ENCODE data around the gene HIVEP2. TPM values are rescaled to one million over a fixed set of nuclear protein-coding genes. Genes with fewer than 3 reads are reported as not detected.

Gene HIVEP2
- total and polyA plus RNA-seq, 2 donors (not counting 1 experiment from before 2014, with no cell fraction given), result 5.8 to 31.9 TPM

- no peaks in the 10 kb centered on the region for H3K36me3 ChIP-seq (replicated peaks in 1 of 2; ENCODE audit: control extremely low read depth in 1 of 2, control insufficient read depth in 1 of 2, extremely low read depth in 1 of 2, insufficient read depth in 2 of 2, low read length in 1 of 2)
- Mint-ChIP-seq H3K27me3 (no peaks in the 10 kb centered on the region), H3K4me1 (peaks cover 25% of the 10 kb centered on the region), H3K27ac (no peak overlapping the region), H3K4me3 (no peak overlapping the region), H3K9me3 (ENCODE audit: insufficient read depth) (peaks cover 3% of the 10 kb centered on the region)
- TF ChIP-seq CTCF (IDR thresholded peaks at IDR 0.05), result no peak
- TF ChIP-seq EZH2 (IDR thresholded peaks at IDR 0.05; ENCODE audit: borderline replicate concordance, insufficient read depth, low read depth, low read length, poor library complexity, severe bottlenecking), result no peak
- no peaks in the 10 kb centered on the region for H3K27me3 ChIP-seq (replicated peaks in 1 of 4; ENCODE audit: control extremely low read depth in 1 of 4, control insufficient read depth in 3 of 4, insufficient read depth in 4 of 4, low read length in 3 of 4)
- POLR2A ChIA-PET, result no interaction called here
- H3K27ac ChIP-seq (ENCODE audit: low read length in 2 of 2), result no peak overlapping the region
- CTCF ChIA-PET, result interaction anchor here (0.6 to 1.7 kb wide), 2 partner anchors 320 to 721 kb away, joined by 3 to 5 read pairs; no protein-coding TSS in a partner anchor
- H3K4me1 ChIP-seq (ENCODE audit: control insufficient read depth in 2 of 2, insufficient read depth in 2 of 2, low read length in 2 of 2), result peaks cover 18 to 26% of the 10 kb centered on the region in 2 donors
- peaks cover 0 to 3% (median 0%) of the 10 kb centered on the region in 3 donors for H3K9me3 ChIP-seq (ENCODE audit: control extremely low read depth in 1 of 3, control insufficient read depth in 2 of 3, insufficient read depth in 1 of 3, low read length in 2 of 3)
- H3K4me2 ChIP-seq (replicated peaks; ENCODE audit: low read depth, low read length, poor library complexity, severe bottlenecking), result no peak overlapping the region
- H4K20me1 ChIP-seq (ENCODE audit: control insufficient read depth, insufficient read depth, low read length, poor library complexity, severe bottlenecking), result no peaks in the 10 kb centered on the region
- intact Hi-C loops (cut with micrococcal nuclease), result loop anchor here (10.0 kb wide), 1 partner anchor 89 kb away; no protein-coding TSS in a partner anchor
- no peaks in the 10 kb centered on the region for H3K79me2 ChIP-seq (ENCODE audit: control insufficient read depth, insufficient read depth, low read length)
- H2AFZ ChIP-seq (ENCODE audit: insufficient read depth, low read depth, low read length, poor library complexity, severe bottlenecking), result no peak overlapping the region
- DNase-seq, result no peak
- no peak overlapping the region for H3K4me3 ChIP-seq (ENCODE audit: control extremely low read depth in 1 of 5, extremely low read depth in 1 of 5, insufficient read depth in 1 of 5, low read depth in 2 of 5, low read length in 4 of 5)
- no CpG with 5 or more reads among the region's 3 CpGs for WGBS (ENCODE audit: insufficient coverage)
- no peak for ATAC-seq (ENCODE audit: low read depth)
- no peak overlapping the region for H3K9ac ChIP-seq (ENCODE audit: low read length)
Measured at GRCh38 chr6:142706210-142706609, 238.8 kb downstream of the HIVEP2 start.

GRCh38 chr6:142705054-142705453 is 239.9 kb downstream of the HIVEP2 start:
- POLR2A ChIA-PET, result no interaction called here
- WGBS (ENCODE audit: insufficient coverage), result no CpG with 5 or more reads among the region's 3 CpGs
- H3K9me3 Mint-ChIP-seq (ENCODE audit: insufficient read depth), result peaks cover 2% of the 10 kb centered on the region
- DNase-seq (no peak), ATAC-seq (ENCODE audit: low read depth) (no peak)
- H3K27me3 ChIP-seq (replicated peaks in 1 of 4; ENCODE audit: control extremely low read depth in 1 of 4, control insufficient read depth in 3 of 4, insufficient read depth in 4 of 4, low read length in 3 of 4), result no peaks in the 10 kb centered on the region
- peaks cover 0 to 3% (median 0%) of the 10 kb centered on the region in 3 donors for H3K9me3 ChIP-seq (ENCODE audit: control extremely low read depth in 1 of 3, control insufficient read depth in 2 of 3, insufficient read depth in 1 of 3, low read length in 2 of 3)
- no peak overlapping the region for H3K4me3 ChIP-seq (ENCODE audit: control extremely low read depth in 1 of 5, extremely low read depth in 1 of 5, insufficient read depth in 1 of 5, low read depth in 2 of 5, low read length in 4 of 5)
- no peak for TF ChIP-seq CTCF (IDR thresholded peaks at IDR 0.05)
- no peak for TF ChIP-seq EZH2 (IDR thresholded peaks at IDR 0.05; ENCODE audit: borderline replicate concordance, insufficient read depth, low read depth, low read length, poor library complexity, severe bottlenecking)
- peak overlapping the region; percentile 7 for H3K27ac Mint-ChIP-seq
- H3K4me3 Mint-ChIP-seq, result no peak overlapping the region
- CTCF ChIA-PET, result interaction anchor here (1.7 kb wide), 1 partner anchor 321 kb away, joined by 5 read pairs; no protein-coding TSS in a partner anchor
- H3K9ac ChIP-seq (ENCODE audit: low read length), result no peak overlapping the region
- no peaks in the 10 kb centered on the region for H3K36me3 ChIP-seq (replicated peaks in 1 of 2; ENCODE audit: control extremely low read depth in 1 of 2, control insufficient read depth in 1 of 2, extremely low read depth in 1 of 2, insufficient read depth in 2 of 2, low read length in 1 of 2)
- H3K4me1 ChIP-seq (ENCODE audit: control insufficient read depth in 2 of 2, insufficient read depth in 2 of 2, low read length in 2 of 2), result peaks cover 24 to 30% of the 10 kb centered on the region in 2 donors
- intact Hi-C loops (cut with micrococcal nuclease), result loop anchor here (10.0 kb wide), 1 partner anchor 90 kb away; no protein-coding TSS in a partner anchor
- no peak overlapping the region for H3K4me2 ChIP-seq (replicated peaks; ENCODE audit: low read depth, low read length, poor library complexity, severe bottlenecking)
- H3K27ac ChIP-seq (ENCODE audit: low read length in 2 of 2), result no peak overlapping the region
- H3K27me3 Mint-ChIP-seq, result no peaks in the 10 kb centered on the region
- peaks cover 29% of the 10 kb centered on the region for H3K4me1 Mint-ChIP-seq
- H3K79me2 ChIP-seq (ENCODE audit: control insufficient read depth, insufficient read depth, low read length), result no peaks in the 10 kb centered on the region
- no peaks in the 10 kb centered on the region for H4K20me1 ChIP-seq (ENCODE audit: control insufficient read depth, insufficient read depth, low read length, poor library complexity, severe bottlenecking)
- peak overlapping the region; percentile 12 for H2AFZ ChIP-seq (ENCODE audit: insufficient read depth, low read depth, low read length, poor library complexity, severe bottlenecking)
